Measurements from ENCODE around the gene VMAC. TPM values are rescaled to one million over a fixed set of nuclear protein-coding genes. Genes with fewer than 3 reads are reported as not detected.

VMAC gene
- total and polyA plus RNA-seq, 2 of the 13 experiments (the other 11 are each of a cell fraction or from before 2014, with no cell fraction given), result 2.4 TPM

DNA sequence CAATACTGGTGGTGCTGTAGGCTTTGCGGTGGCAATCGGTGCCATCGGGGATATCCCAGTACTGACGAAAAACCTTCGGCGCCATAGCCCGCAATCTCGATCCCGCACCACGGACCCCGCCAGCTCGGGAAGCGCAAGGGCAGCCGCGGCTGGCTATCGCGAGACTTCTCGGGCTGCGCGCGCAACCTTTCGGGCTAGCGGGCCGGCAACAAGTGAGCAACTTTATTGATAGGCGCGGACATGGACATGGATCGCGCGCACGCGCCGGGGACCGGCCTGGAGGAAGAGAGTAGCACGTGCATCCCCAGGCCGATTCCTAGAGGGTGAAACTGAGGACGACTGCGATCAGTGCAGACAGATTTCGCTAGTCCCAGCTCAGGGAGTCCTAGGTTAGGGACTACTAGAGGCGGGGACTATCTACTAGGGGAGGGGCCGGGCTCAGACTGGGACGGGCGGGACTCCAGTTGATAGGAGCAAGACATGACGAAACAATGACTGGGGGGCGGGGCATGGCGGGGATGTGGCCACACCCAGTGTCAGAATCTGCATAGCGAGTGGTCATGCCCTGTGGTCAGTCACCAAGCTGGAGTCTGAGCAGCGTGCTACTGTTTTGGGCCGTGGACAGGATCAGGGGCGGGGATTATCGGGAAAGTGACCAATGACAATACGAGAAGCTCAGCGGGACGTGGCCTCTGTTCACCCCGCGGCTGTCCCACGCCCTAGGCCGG is 884 bp upstream of the VMAC start, which contains the start of gene NDUFA11 (continued):
- TF ChIP-seq JARID2 (CRISPR knock-in tag; IDR thresholded peaks at IDR 0.05; ENCODE audit: insufficient replicate concordance), result peak; percentile 62
- peak; percentile 54; the same call in 1 of the 2 replicates for TF ChIP-seq ZNF124 (CRISPR knock-in tag; IDR thresholded peaks at IDR 0.05)
- TF ChIP-seq, protein P1, sequence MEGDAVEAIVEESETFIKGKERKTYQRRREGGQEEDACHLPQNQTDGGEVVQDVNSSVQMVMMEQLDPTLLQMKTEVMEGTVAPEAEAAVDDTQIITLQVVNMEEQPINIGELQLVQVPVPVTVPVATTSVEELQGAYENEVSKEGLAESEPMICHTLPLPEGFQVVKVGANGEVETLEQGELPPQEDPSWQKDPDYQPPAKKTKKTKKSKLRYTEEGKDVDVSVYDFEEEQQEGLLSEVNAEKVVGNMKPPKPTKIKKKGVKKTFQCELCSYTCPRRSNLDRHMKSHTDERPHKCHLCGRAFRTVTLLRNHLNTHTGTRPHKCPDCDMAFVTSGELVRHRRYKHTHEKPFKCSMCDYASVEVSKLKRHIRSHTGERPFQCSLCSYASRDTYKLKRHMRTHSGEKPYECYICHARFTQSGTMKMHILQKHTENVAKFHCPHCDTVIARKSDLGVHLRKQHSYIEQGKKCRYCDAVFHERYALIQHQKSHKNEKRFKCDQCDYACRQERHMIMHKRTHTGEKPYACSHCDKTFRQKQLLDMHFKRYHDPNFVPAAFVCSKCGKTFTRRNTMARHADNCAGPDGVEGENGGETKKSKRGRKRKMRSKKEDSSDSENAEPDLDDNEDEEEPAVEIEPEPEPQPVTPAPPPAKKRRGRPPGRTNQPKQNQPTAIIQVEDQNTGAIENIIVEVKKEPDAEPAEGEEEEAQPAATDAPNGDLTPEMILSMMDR (CRISPR knock-in tag; IDR thresholded peaks at IDR 0.05), result 0 out of 2 replicates have a peak, but pooled peaks have one; percentile 12
- TF ChIP-seq, protein P2, sequence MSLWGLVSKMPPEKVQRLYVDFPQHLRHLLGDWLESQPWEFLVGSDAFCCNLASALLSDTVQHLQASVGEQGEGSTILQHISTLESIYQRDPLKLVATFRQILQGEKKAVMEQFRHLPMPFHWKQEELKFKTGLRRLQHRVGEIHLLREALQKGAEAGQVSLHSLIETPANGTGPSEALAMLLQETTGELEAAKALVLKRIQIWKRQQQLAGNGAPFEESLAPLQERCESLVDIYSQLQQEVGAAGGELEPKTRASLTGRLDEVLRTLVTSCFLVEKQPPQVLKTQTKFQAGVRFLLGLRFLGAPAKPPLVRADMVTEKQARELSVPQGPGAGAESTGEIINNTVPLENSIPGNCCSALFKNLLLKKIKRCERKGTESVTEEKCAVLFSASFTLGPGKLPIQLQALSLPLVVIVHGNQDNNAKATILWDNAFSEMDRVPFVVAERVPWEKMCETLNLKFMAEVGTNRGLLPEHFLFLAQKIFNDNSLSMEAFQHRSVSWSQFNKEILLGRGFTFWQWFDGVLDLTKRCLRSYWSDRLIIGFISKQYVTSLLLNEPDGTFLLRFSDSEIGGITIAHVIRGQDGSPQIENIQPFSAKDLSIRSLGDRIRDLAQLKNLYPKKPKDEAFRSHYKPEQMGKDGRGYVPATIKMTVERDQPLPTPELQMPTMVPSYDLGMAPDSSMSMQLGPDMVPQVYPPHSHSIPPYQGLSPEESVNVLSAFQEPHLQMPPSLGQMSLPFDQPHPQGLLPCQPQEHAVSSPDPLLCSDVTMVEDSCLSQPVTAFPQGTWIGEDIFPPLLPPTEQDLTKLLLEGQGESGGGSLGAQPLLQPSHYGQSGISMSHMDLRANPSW (CRISPR knock-in tag; IDR thresholded peaks at IDR 0.05; ENCODE audit: borderline replicate concordance), result peak; percentile 91; the same call in 1 of the 2 replicates
- peak; percentile 95 for TF ChIP-seq ZNF670 (CRISPR knock-in tag; IDR thresholded peaks at IDR 0.05; ENCODE audit: borderline replicate concordance)
- TF ChIP-seq CHD2 (IDR thresholded peaks at IDR 0.05; ENCODE audit: low read depth, low read length), result peak; percentile 98
- peak; percentile 81 for TF ChIP-seq POLR2AphosphoS5 (IDR thresholded peaks at IDR 0.05; ENCODE audit: low read depth, low read length)
- TF ChIP-seq, protein P3, sequence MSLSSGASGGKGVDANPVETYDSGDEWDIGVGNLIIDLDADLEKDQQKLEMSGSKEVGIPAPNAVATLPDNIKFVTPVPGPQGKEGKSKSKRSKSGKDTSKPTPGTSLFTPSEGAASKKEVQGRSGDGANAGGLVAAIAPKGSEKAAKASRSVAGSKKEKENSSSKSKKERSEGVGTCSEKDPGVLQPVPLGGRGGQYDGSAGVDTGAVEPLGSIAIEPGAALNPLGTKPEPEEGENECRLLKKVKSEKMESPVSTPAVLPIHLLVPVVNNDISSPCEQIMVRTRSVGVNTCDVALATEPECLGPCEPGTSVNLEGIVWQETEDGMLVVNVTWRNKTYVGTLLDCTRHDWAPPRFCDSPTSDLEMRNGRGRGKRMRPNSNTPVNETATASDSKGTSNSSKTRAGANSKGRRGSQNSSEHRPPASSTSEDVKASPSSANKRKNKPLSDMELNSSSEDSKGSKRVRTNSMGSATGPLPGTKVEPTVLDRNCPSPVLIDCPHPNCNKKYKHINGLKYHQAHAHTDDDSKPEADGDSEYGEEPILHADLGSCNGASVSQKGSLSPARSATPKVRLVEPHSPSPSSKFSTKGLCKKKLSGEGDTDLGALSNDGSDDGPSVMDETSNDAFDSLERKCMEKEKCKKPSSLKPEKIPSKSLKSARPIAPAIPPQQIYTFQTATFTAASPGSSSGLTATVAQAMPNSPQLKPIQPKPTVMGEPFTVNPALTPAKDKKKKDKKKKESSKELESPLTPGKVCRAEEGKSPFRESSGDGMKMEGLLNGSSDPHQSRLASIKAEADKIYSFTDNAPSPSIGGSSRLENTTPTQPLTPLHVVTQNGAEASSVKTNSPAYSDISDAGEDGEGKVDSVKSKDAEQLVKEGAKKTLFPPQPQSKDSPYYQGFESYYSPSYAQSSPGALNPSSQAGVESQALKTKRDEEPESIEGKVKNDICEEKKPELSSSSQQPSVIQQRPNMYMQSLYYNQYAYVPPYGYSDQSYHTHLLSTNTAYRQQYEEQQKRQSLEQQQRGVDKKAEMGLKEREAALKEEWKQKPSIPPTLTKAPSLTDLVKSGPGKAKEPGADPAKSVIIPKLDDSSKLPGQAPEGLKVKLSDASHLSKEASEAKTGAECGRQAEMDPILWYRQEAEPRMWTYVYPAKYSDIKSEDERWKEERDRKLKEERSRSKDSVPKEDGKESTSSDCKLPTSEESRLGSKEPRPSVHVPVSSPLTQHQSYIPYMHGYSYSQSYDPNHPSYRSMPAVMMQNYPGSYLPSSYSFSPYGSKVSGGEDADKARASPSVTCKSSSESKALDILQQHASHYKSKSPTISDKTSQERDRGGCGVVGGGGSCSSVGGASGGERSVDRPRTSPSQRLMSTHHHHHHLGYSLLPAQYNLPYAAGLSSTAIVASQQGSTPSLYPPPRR (CRISPR knock-in tag; IDR thresholded peaks at IDR 0.05; ENCODE audit: borderline replicate concordance), result peak; percentile 78; the same call in 1 of the 2 replicates
- TF ChIP-seq, protein P4, sequence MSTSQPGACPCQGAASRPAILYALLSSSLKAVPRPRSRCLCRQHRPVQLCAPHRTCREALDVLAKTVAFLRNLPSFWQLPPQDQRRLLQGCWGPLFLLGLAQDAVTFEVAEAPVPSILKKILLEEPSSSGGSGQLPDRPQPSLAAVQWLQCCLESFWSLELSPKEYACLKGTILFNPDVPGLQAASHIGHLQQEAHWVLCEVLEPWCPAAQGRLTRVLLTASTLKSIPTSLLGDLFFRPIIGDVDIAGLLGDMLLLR (CRISPR knock-in tag; IDR thresholded peaks at IDR 0.05), result 0 out of 2 replicates have a peak, but pooled peaks have one; percentile 86
- TF ChIP-seq PHF8 (CRISPR knock-in tag; IDR thresholded peaks at IDR 0.05), result peak; percentile 88
- TF ChIP-seq, protein P5, sequence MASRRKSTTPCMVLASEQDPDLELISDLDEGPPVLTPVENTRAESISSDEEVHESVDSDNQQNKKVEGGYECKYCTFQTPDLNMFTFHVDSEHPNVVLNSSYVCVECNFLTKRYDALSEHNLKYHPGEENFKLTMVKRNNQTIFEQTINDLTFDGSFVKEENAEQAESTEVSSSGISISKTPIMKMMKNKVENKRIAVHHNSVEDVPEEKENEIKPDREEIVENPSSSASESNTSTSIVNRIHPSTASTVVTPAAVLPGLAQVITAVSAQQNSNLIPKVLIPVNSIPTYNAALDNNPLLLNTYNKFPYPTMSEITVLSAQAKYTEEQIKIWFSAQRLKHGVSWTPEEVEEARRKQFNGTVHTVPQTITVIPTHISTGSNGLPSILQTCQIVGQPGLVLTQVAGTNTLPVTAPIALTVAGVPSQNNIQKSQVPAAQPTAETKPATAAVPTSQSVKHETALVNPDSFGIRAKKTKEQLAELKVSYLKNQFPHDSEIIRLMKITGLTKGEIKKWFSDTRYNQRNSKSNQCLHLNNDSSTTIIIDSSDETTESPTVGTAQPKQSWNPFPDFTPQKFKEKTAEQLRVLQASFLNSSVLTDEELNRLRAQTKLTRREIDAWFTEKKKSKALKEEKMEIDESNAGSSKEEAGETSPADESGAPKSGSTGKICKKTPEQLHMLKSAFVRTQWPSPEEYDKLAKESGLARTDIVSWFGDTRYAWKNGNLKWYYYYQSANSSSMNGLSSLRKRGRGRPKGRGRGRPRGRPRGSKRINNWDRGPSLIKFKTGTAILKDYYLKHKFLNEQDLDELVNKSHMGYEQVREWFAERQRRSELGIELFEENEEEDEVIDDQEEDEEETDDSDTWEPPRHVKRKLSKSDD (CRISPR knock-in tag; IDR thresholded peaks at IDR 0.05; ENCODE audit: low read depth), result peak; percentile 64
- peak; percentile 36; the same call in 1 of the 2 replicates for TF ChIP-seq ZNF878 (CRISPR knock-in tag; IDR thresholded peaks at IDR 0.05)
- TF ChIP-seq, protein P6, sequence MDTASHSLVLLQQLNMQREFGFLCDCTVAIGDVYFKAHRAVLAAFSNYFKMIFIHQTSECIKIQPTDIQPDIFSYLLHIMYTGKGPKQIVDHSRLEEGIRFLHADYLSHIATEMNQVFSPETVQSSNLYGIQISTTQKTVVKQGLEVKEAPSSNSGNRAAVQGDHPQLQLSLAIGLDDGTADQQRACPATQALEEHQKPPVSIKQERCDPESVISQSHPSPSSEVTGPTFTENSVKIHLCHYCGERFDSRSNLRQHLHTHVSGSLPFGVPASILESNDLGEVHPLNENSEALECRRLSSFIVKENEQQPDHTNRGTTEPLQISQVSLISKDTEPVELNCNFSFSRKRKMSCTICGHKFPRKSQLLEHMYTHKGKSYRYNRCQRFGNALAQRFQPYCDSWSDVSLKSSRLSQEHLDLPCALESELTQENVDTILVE (CRISPR knock-in tag; IDR thresholded peaks at IDR 0.05), result peak; percentile 78; the same call in 1 of the 2 replicates
